HepG2 (cell line): ENCODE measurements around the gene ATP9B. TPM values are rescaled to one million over a fixed set of nuclear protein-coding genes. Genes with fewer than 3 reads are reported as not detected.

Experiments used
- ATAC-seq: fragments of 200-7000 bp; cut with Tn5 transposase; 3 replicates; pipeline ENCODE4 v1.9.1; 2020; ENCODE audit warnings: mild to moderate bottlenecking, moderate library complexity
- BruUV-seq: library from RNA; stranded (reverse); fragments of 400-500 nt; replicated peaks from 2 replicates; lab custom pipeline; 2021; lab: Mats Ljungman, UMichigan
- CTCF ChIA-PET: fragments of 300-600 bp; formaldehyde crosslinking; extraction: SDS; loops from one replicate; lab custom pipeline; 2021; ENCODE audit warnings: low total read pairs, inconsistent platforms, low intra/inter-chr PET ratio; lab: Yijun Ruan, JAX
- POLR2A ChIA-PET: fragments of 350-600 bp; sonication (Branson Sonifier 250); formaldehyde crosslinking; loops from one replicate; lab custom pipeline; 2020; ENCODE audit warnings: antibody characterized with exemption, inconsistent platforms; lab: Yijun Ruan, JAX
- DNase-seq: peaks from one replicate; pipeline ENCODE4 v3.0.0-alpha.2; 2015; ENCODE audit warnings: low spot score
- FAIRE-seq: peaks from 3 replicates; lab custom pipeline; 2011; peaks lifted over from hg19 to GRCh38; lab: Jason Lieb, UNC
- H2AFZ ChIP-seq: one replicate; pipeline ENCODE4 v1.6.1; 2011; ENCODE audit warnings: low read length, inconsistent platforms
- H3K27ac ChIP-seq: fragments of 300-600 bp; 3 replicates; pipeline ENCODE4 v1.8.0; 2011; ENCODE audit warnings: mixed run types, mild to moderate bottlenecking, mixed read lengths, low read length, inconsistent platforms; ENCODE audit not compliant: insufficient read depth; ENCODE audit errors: extremely low read length
- H3K27me3 ChIP-seq, 2 experiments: fragments of 200-600 bp in 1 of 2; 2 replicates in 1 of 2; 3 replicates in 1 of 2; pipeline versions ENCODE4 v1.6.0 to v1.8.0; 2011; ENCODE audit warnings: low read length in 2 of 2, mild to moderate bottlenecking in 2 of 2, moderate library complexity in 2 of 2, inconsistent platforms in 1 of 2; ENCODE audit not compliant: insufficient read depth in 2 of 2, control insufficient read depth in 1 of 2
- H3K36me3 ChIP-seq, 2 experiments: fragments of 200-600 bp in 1 of 2; replicated peaks in 1 of 2; 2 replicates in 1 of 2; 3 replicates in 1 of 2; pipeline versions ENCODE4 v1.5.1 to v1.8.0; 2011; ENCODE audit warnings: low read length in 2 of 2, inconsistent platforms in 1 of 2; ENCODE audit not compliant: insufficient read depth in 2 of 2, control insufficient read depth in 1 of 2
- H3K4me1 ChIP-seq: 2 replicates; pipeline ENCODE4 v1.5.1; 2012; ENCODE audit warnings: low read length, inconsistent platforms; ENCODE audit not compliant: insufficient read depth
- H3K4me2 ChIP-seq: 2 replicates; pipeline ENCODE4 v1.6.0; 2011; ENCODE audit warnings: low read depth, low read length, inconsistent platforms
- H3K4me3 ChIP-seq, 3 experiments: fragments of 200-600 bp in 1 of 3; sonication (generic), shearing (Covaris generic) in 1 of 3; replicated peaks in 1 of 3; 2 replicates each; pipeline ENCODE4 v1.5.1; 2011 to 2016; ENCODE audit warnings: low read length in 3 of 3, inconsistent platforms in 2 of 3, low read depth in 2 of 3, mild to moderate bottlenecking in 2 of 3, control low read depth in 1 of 3, mixed read lengths in 1 of 3; ENCODE audit not compliant: insufficient read depth in 1 of 3
- H3K79me2 ChIP-seq: one replicate; pipeline ENCODE4 v1.6.1; 2011; ENCODE audit warnings: low read length, inconsistent platforms; ENCODE audit not compliant: insufficient read depth
- H3K9ac ChIP-seq: 2 replicates; pipeline ENCODE4 v1.6.0; 2011; ENCODE audit warnings: mild to moderate bottlenecking, low read depth, low read length, inconsistent platforms; ENCODE audit not compliant: insufficient read depth
- H3K9me3 ChIP-seq: 2 replicates; pipeline ENCODE4 v1.5.1; 2012; ENCODE audit warnings: mild to moderate bottlenecking, low read length
- H4K20me1 ChIP-seq: 2 replicates; pipeline ENCODE4 v1.6.0; 2011; ENCODE audit warnings: inconsistent platforms, mild to moderate bottlenecking, low read length, moderate library complexity; ENCODE audit not compliant: insufficient read depth
- BRCA1 ChIP-seq: sonication (generic); formaldehyde crosslinking; IDR thresholded peaks from 2 replicates; pipeline ENCODE4 v1.4.0; 2020; ENCODE audit warnings: missing genetic modification reagents
- DNMT3B ChIP-seq: conservative IDR thresholded peaks from 2 replicates; pipeline ENCODE4 v1.6.1; 2016; ENCODE audit warnings: missing biosample characterization, control low read depth
- FOXC1 ChIP-seq: sonication (generic); formaldehyde crosslinking; IDR thresholded peaks from 2 replicates; pipeline ENCODE4 v1.8.0; 2022; ENCODE audit warnings: mild to moderate bottlenecking, missing genetic modification reagents, borderline replicate concordance
- KLF16 ChIP-seq, 2 experiments: sonication (generic) in 1 of 2; formaldehyde crosslinking in 1 of 2; IDR thresholded peaks; 2 replicates each; pipeline versions ENCODE4 v1.6.1 to v1.8.0; 2016 to 2023; ENCODE audit warnings: missing genetic modification reagents in 2 of 2, missing compliant biosample characterization in 1 of 2
- NFKB2 ChIP-seq: sonication (generic); formaldehyde crosslinking; IDR thresholded peaks from 2 replicates; pipeline ENCODE4 v1.4.0; 2020; ENCODE audit warnings: missing genetic modification reagents, borderline replicate concordance
- NONO ChIP-seq, 2 experiments: fragments of 450-650 bp in 1 of 2; sonication (generic) in 1 of 2; formaldehyde crosslinking in 1 of 2; IDR thresholded peaks in 1 of 2; conservative IDR thresholded peaks in 1 of 2; 2 replicates each; pipeline versions ENCODE4 v1.6.1 to v1.8.0; 2017 to 2022; ENCODE audit warnings: mild to moderate bottlenecking in 1 of 2, missing genetic modification reagents in 1 of 2, moderate library complexity in 1 of 2
- PPARG ChIP-seq: conservative IDR thresholded peaks from 2 replicates; pipeline ENCODE4 v1.6.1; 2016; ENCODE audit warnings: missing biosample characterization, missing genetic modification reagents
- SIN3B ChIP-seq: fragments of 150-350 bp; IDR thresholded peaks from 2 replicates; pipeline ENCODE4 v1.6.1; 2014; ENCODE audit warnings: low read length
- SRSF9 ChIP-seq: fragments of 200-400 bp; formaldehyde crosslinking; IDR thresholded peaks from 2 replicates; pipeline ENCODE4 v1.6.1; 2018; ENCODE audit warnings: borderline replicate concordance, mild to moderate bottlenecking, low read depth, low read length; ENCODE audit not compliant: insufficient read depth, poor library complexity, severe bottlenecking
- STAG1 ChIP-seq: sonication (generic); formaldehyde crosslinking; IDR thresholded peaks from 2 replicates; pipeline ENCODE4 v1.4.0; 2020; ENCODE audit warnings: missing genetic modification reagents
- SUZ12 ChIP-seq: fragments of 150-350 bp; IDR thresholded peaks from 2 replicates; pipeline ENCODE4 v1.6.1; 2014; ENCODE audit warnings: low read depth, low read length
- ZBTB7A ChIP-seq: sonication (generic); formaldehyde crosslinking; IDR thresholded peaks from 2 replicates; pipeline ENCODE4 v1.8.0; 2022; ENCODE audit warnings: mild to moderate bottlenecking, missing genetic modification reagents
- ZNF543 ChIP-seq: sonication (generic); formaldehyde crosslinking; IDR thresholded peaks from 2 replicates; pipeline ENCODE4 v1.4.0; 2020; ENCODE audit warnings: mild to moderate bottlenecking, missing genetic modification reagents
- ZNF558 ChIP-seq: sonication (generic); formaldehyde crosslinking; IDR thresholded peaks from 2 replicates; pipeline ENCODE4 v1.9.0; 2022; ENCODE audit warnings: mild to moderate bottlenecking, missing genetic modification reagents, borderline replicate concordance
- ZNF703 ChIP-seq: sonication (generic); formaldehyde crosslinking; IDR thresholded peaks from 2 replicates; pipeline ENCODE4 v1.5.1; 2020; ENCODE audit warnings: missing genetic modification reagents, mild to moderate bottlenecking, moderate library complexity, borderline replicate concordance
- ZSCAN22 ChIP-seq: sonication (generic); formaldehyde crosslinking; IDR thresholded peaks from 2 replicates; pipeline ENCODE4 v1.4.0; 2020; ENCODE audit warnings: mild to moderate bottlenecking, missing genetic modification reagents
- ZSCAN30 ChIP-seq: sonication (generic); formaldehyde crosslinking; IDR thresholded peaks from 2 replicates; pipeline ENCODE4 v1.5.0; 2020; ENCODE audit warnings: mild to moderate bottlenecking, missing genetic modification reagents
- WGBS: methylation state at CpG from one replicate; pipeline ENCODE4 v1.1.6; 2017; ENCODE audit warnings: low lambda C conversion rate; 5-methylcytosine and 5-hydroxymethylcytosine counted together
- in situ Hi-C: cut with HindIII; loops from 2 replicates; pipeline ENCODE4 v1.10.0; 2017; ENCODE audit warnings: low pct_unique_long_range_greater_than_20kb; ENCODE audit not compliant: extremely low pct_ligation_motif_present
- intact Hi-C: fragments of 100-400 bp; cut with micrococcal nuclease; formaldehyde crosslinking; loops from one replicate; pipeline ENCODE4 v1.10.0; 2022; ENCODE audit not compliant: unreplicated experiment
- polyA plus RNA-seq, 8 experiments: library from polyadenylated mRNA; depleted of rRNA in 3 of 8; stranded (reverse) in 7 of 8; unstranded in 1 of 8; fragments of >200 nt; fragmentation: Illumina TruSeq in 4 of 8; extraction: Trizol in 4 of 8; gene quantifications; 2 replicates each; pipeline versions ENCODE4 v1.2.1 to v1.2.3, GENCODE V29; 2011 to 2016; ENCODE audit warnings: low read depth in 4 of 8, missing spikeins in 1 of 8, mixed read lengths in 1 of 8; ENCODE audit not compliant: insufficient read depth in 1 of 8
- total RNA-seq, 5 experiments: library from RNA; depleted of rRNA; stranded (reverse); fragments of >200 nt; fragmentation: Illumina TruSeq; extraction: Trizol; gene quantifications; 2 replicates each; pipeline ENCODE4 v1.2.3, GENCODE V29; 2016; ENCODE audit warnings: low read depth in 1 of 5
- TF ChIP-seq, protein P1 (sequence below): sonication (generic); formaldehyde crosslinking; IDR thresholded peaks from 2 replicates; pipeline ENCODE4 v1.4.0; 2020; ENCODE audit warnings: mild to moderate bottlenecking, missing genetic modification reagents

ATP9B gene
- total and polyA plus RNA-seq, 2 of the 13 experiments (the other 11 are each of a cell fraction or from before 2014, with no cell fraction given): 10.8 to 11.3 TPM

DNA sequence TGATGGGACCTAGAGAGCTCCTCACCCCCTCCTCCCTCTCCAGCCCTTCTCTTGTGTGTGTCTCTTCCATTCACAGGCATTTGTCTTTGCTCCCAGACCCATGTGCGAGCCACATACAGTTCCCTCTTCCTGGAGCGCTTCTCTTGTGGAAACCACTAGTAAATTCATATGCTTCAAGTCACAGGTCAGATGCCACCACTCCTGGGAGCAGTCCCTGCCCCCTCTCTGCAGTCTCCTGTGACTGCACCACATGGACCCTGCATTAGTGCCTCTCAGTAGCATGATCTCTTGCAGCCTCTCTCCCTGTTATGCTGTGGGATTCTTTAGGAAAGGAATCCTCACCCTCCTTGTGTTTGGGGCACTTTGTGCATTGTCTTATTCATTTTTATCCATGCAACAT lies 230.1 kb downstream of the ATP9B start:
- Histone ChIP-seq H3K4me1 (no peaks in the 10 kb centered on the region), H3K27me3 (no peaks in the 10 kb centered on the region), H3K36me3 (peaks cover 0 to 12% of the 10 kb centered on the region in 2 experiments; a peak in 3 of 5 replicates), H3K27ac (no peak overlapping the region), H3K9me3 (no peaks in the 10 kb centered on the region), H3K9ac (no peak overlapping the region), H2AFZ (no peak overlapping the region), H3K4me2 (no peak overlapping the region), H3K79me2 (no peaks in the 10 kb centered on the region), H3K4me3 (no peak overlapping the region), H4K20me1 (no peaks in the 10 kb centered on the region)
- BruUV-seq: no TSS peak
- CTCF ChIA-PET: no interaction called here
- in situ Hi-C loops: no loop called here
- intact Hi-C loops: no loop called here
- DNase-seq (no peak), FAIRE-seq (no peak), ATAC-seq (no peak)
- 100% methylated on average over 2 of the region's 2 CpGs for WGBS
- POLR2A ChIA-PET: no interaction called here
- no peak for TF ChIP-seq ZNF703 (CRISPR knock-in tag)
- no peak for TF ChIP-seq ZNF543 (CRISPR knock-in tag)
- TF ChIP-seq BRCA1 (CRISPR knock-in tag): no peak
- no peak for TF ChIP-seq SRSF9
- no peak for TF ChIP-seq ZSCAN22
- no peak for TF ChIP-seq SUZ12
- no peak for TF ChIP-seq DNMT3B (CRISPR knock-in tag)
- no peak for TF ChIP-seq ZNF558 (CRISPR knock-in tag)
- no peak for TF ChIP-seq PPARG
- TF ChIP-seq FOXC1: no peak
- TF ChIP-seq STAG1: no peak
- TF ChIP-seq NONO (IDR thresholded peaks at IDR 0.05): no peak
- TF ChIP-seq NONO (CRISPR knock-in tag; conservative IDR thresholded peaks at IDR 0.05): no peak
- TF ChIP-seq NFKB2 (CRISPR knock-in tag): no peak
- TF ChIP-seq SIN3B: no peak
- TF ChIP-seq, protein P1, sequence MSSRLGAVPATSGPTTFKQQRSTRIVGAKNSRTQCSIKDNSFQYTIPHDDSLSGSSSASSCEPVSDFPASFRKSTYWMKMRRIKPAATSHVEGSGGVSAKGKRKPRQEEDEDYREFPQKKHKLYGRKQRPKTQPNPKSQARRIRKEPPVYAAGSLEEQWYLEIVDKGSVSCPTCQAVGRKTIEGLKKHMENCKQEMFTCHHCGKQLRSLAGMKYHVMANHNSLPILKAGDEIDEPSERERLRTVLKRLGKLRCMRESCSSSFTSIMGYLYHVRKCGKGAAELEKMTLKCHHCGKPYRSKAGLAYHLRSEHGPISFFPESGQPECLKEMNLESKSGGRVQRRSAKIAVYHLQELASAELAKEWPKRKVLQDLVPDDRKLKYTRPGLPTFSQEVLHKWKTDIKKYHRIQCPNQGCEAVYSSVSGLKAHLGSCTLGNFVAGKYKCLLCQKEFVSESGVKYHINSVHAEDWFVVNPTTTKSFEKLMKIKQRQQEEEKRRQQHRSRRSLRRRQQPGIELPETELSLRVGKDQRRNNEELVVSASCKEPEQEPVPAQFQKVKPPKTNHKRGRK (CRISPR knock-in tag): no peak
- no peak for TF ChIP-seq KLF16 (CRISPR knock-in tag; IDR thresholded peaks at IDR 0.05)
- no peak for TF ChIP-seq ZSCAN30 (CRISPR knock-in tag)
- TF ChIP-seq ZBTB7A (CRISPR knock-in tag): no peak
- TF ChIP-seq, all 625 proteins: peak for 0
